ENCODE data around the gene MAPKAP1.

Gene MAPKAP1

DNA sequence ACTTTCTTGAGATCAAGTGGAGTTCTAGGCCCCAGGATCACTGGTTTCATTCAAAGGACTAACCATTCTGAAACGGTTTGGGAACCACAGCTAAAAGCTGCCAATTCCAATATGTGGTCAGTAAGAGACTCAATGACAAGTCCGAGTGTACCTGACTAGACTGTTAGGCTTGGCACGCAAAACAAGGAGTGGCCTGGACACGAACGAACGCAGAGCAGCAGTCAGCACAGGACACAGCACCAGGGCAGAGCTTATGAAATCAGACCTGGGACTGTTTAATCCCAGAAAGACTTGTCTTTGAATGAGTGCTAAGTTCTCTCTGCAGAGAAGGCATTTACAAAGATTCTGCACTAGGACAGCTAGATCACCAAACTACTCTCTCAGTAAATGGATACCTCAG is 231.6 kb downstream of the MAPKAP1 start:
- TF ChIP-seq, protein P1, sequence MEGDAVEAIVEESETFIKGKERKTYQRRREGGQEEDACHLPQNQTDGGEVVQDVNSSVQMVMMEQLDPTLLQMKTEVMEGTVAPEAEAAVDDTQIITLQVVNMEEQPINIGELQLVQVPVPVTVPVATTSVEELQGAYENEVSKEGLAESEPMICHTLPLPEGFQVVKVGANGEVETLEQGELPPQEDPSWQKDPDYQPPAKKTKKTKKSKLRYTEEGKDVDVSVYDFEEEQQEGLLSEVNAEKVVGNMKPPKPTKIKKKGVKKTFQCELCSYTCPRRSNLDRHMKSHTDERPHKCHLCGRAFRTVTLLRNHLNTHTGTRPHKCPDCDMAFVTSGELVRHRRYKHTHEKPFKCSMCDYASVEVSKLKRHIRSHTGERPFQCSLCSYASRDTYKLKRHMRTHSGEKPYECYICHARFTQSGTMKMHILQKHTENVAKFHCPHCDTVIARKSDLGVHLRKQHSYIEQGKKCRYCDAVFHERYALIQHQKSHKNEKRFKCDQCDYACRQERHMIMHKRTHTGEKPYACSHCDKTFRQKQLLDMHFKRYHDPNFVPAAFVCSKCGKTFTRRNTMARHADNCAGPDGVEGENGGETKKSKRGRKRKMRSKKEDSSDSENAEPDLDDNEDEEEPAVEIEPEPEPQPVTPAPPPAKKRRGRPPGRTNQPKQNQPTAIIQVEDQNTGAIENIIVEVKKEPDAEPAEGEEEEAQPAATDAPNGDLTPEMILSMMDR (conservative IDR thresholded peaks at IDR 0.05): no peak
- TF ChIP-seq ZFX (IDR thresholded peaks at IDR 0.05): no peak
- no peak overlapping the region for H3K27ac ChIP-seq

DNA sequence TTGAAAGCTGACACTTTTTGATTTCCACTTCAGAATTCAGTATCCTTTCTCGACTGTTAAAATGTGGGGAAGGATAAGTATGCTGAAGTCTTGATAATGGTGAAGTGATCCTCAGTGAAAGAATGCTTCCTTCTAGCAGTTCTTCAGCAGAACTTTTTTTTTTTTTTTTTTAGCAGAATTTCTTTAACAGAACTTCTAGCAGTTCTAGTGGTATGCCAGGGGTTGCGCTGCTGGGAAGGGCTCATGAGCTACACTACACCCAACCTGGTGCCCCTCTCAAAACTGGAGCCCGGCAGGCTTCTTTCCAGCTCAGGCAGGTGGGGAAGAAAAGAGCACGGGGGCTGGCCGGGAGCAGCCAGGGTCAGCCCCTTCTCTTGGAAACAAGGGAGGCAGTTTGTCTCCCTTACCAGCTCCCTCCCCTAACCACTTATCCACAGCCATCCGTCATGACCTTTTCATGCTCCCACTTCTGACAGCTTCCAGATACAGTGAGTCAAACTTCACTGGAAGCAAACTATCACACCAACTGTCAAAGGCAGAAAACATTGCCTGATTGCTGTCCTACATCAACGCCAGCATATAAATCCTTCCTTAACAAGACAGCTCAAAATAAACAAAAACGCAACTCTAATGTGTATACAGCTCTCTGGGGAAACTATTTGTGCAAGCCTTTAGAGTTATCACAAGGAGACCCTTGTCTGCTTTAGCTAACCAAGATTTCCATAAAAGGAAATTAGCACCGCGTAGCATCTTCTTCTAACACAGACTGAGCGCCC is 233.9 kb downstream of the MAPKAP1 start:
- peak overlapping the region; percentile 14; the same call in 1 of the 2 replicates for H3K27ac ChIP-seq
- TF ChIP-seq, protein P1 (conservative IDR thresholded peaks at IDR 0.05): no peak; the same call in 1 of the 2 replicates
- no peak for TF ChIP-seq ZFX (IDR thresholded peaks at IDR 0.05)

DNA sequence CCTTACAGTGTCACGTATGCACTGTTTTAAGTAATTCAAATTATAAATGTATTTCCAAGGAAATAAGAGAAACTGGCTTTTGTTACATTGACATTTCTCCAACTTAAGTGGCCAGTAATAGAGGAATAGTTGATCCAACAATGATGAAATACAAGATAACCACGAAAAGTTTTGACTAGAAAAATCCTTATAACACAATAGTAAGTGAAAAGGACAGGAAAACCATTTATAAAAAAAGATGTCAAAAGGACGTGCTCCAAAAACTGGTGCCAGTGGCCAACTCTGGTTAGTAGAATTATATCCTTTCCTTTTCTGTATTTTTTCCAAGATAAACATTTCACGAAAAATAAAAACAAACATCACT is 234.5 kb downstream of the MAPKAP1 start:
- no peak for TF ChIP-seq ZFX (IDR thresholded peaks at IDR 0.05)
- TF ChIP-seq, protein P1 (conservative IDR thresholded peaks at IDR 0.05): no peak
- H3K27ac ChIP-seq: no peak overlapping the region; the same call in 1 of the 2 replicates

DNA sequence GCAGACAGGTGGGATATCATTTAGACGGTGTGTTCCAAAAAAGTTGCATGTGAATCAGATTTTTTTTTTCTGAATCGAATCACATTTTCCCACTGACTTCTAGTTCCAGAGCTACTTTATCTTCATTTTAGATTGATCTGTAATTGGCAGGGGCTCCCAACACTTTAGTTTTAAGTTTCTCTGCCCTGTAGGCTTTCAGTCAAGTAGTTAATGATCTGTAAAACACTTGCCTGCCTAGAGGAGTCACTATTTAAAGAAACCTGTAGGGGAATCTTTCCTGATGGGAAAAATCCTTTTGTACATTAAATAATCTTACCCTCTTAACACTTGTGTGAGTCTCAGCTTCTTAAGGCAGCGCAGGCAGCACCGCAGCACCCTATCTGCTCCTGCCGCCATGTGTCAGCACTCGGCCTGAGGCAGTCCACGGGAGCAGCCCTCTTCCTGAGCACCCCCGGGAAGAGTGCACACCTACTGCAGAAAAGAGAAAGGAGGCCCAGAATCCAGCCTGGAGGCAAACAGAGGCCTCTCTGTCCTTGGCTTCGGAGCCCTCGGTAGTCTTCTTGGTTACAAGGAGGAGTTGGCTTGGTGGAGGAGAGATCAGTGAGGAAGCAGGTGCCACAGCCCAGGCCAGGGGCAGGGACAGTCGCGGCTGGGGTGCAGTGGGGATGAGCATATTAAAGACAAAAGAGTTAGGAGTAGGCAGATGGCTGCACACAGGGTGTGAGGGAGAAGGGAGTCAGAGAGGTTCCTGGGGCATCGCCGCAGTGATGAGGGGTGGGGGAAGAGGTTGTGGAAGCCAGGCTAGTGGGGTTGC is 236.0 kb downstream of the MAPKAP1 start:
- TF ChIP-seq, protein P1 (conservative IDR thresholded peaks at IDR 0.05): no peak
- TF ChIP-seq ZFX (IDR thresholded peaks at IDR 0.05): no peak
- no peak overlapping the region for H3K27ac ChIP-seq

DNA sequence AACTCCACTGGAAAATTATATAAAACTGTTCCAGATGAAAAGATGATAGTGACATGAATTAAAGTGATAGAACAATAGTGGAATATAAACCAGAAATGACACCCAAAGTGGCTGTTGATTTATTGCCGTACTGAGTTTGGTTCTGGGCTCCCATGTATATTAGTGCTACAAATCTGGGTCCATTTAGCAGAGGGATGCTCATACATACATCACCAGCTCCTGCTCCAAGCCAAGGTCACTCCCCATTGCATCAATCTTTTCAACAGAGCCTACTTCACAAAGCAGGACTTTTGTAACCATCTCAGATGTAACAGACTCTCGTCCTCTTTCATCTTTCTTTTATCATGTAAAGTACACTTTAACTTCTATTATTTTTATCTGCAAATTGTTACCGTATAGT is 236.8 kb downstream of the MAPKAP1 start:
- H3K27ac ChIP-seq: no peak overlapping the region
- TF ChIP-seq, protein P1 (conservative IDR thresholded peaks at IDR 0.05): no peak
- TF ChIP-seq ZFX (IDR thresholded peaks at IDR 0.05): no peak

DNA sequence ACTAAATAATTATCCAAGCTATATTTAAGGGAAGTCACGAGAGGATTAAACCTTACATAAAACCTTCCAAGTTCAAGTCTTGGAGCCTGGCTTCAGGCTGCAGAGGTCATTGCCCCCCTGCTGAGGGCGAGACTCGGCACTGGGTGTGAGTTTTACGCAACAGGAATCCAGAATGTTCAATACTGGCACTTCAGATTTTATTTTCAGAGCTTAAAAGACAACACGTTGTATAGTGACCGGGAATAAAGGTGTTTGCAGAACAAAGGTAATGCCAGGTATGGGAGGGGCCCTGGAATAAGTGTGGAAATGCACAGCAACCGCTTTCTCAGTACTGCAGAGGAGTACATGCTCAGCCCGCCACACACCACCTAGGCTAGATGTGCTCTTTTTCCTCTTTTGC is 238.4 kb downstream of the MAPKAP1 start:
- TF ChIP-seq ZFX (IDR thresholded peaks at IDR 0.05): no peak
- TF ChIP-seq, protein P1 (conservative IDR thresholded peaks at IDR 0.05): no peak

More for the DNA sequence above, 238.4 kb downstream of the MAPKAP1 start:
- no peak overlapping the region for H3K27ac ChIP-seq

Measured in C4-2B (cell line).